Posterior vena cava (tissue), 2 donors: ENCODE measurements around the gene MAPK4. TPM values are rescaled to one million over a fixed set of nuclear protein-coding genes. Genes with fewer than 3 reads are reported as not detected.
A peak's percentile ranks its signal among the peaks of the same experiment; 100 is the strongest.

Experiments used
- DNase-seq: peaks from one replicate; pipeline ENCODE4 v3.0.0-alpha.2; 2020; ENCODE audit warnings: low spot score
- intact Hi-C, 2 donors: fragments of 100-400 bp; cut with DNase I; formaldehyde crosslinking; loops; one replicate each; pipeline versions ENCODE4 v1.14.1 to v1.14.2; 2022 to 2023
- total RNA-seq, 2 donors: library from RNA; stranded (reverse); fragmentation: NEBNext Ultra II Directional; extraction: Animal tissue kit (Norgen Biotek cat#: 25700); gene quantifications; one replicate each; pipeline ENCODE4 v1.2.1, GENCODE V29; 2021
- donor health status: DM: yes; HTN: yes; CAD: no.
- donor health status: DM: yes; HTN: yes; CAD: no.

MAPK4 gene
- total RNA-seq, 2 donors from 2014 or later, result 8.7 to 26.8 TPM

DNA sequence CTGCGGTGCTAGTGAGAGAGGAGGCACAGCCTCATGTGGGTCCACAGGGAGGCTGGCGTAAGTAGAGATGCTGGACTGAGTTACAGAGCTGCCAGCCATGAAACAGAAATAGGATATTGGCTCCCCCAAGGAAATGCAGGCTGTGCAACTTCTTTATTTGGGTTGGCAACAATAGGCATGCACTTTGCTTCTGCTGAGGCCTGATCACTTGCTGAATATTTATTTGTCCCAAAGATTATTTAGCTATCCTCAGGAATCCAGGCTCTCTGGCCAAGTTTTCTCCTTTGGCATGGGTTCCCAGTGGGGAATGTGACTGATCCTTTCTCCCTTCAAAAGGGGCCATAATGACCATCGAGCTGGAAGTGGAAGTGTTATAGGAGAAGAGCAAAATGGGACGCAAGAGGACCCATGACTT is 60.0 kb downstream of the MAPK4 start:
- intact Hi-C loops, result no loop called here
- no peak for DNase-seq

DNA sequence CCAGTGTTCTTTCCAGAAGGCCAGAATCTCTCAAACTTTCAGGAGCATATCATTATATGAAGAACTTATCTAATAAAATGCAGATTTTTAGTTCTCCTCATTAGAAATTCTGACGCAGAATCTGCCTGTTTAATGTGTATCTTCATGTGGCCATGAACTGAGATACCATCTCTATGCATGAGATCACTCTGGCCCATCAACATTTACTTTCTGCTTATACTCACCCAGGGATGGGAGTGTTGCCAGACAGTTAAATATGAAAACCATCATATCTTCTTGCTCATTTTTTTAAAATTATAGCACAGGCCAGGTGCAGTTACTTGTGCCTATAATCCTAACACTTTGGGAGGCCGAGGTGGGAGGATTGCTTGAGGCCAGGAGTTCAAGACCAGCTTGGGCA is 60.4 kb downstream of the MAPK4 start:
- no peak for DNase-seq
- intact Hi-C loops, result no loop called here

DNA sequence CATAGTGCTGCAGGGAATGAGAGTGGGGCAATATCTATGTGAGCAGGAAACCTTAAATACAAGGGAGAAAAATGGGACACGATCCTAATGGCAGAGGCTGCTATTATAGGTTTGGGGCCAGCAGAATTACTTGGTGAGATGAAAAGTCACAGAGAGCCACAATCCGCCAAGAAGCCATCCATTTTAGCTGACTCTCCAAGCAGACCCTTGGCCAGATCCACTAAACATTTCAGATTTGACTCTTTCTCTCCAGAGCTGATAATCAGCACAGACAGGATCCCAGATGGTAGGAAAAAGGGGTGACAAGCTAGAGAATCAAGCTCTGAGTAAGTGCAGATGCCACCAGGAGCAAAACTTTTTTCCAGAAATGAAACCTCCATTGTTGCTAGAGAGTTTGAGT is 61.5 kb downstream of the MAPK4 start:
- DNase-seq, result no peak
- intact Hi-C loops, result no loop called here

DNA sequence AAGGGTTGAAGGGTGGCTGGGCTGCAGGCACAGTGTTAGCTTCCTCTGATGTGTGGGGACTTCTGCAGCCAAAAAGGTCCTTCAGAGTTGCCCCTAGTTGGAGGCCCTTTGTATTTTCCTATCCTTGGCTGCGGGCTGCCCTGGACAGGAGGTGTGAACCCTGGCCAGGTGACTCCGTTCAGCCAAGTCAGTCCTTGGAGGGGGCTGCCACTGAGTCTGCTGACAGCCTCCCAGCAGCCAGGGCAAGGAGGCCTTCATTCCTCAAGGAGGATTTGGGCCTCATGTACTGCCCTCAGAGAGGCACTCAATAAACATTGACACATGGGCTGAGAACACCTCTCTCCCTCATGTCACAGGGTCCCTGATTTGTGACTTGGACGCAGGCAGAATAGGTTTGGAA is 62.4 kb downstream of the MAPK4 start:
- DNase-seq, result no peak
- intact Hi-C loops, result no loop called here

DNA sequence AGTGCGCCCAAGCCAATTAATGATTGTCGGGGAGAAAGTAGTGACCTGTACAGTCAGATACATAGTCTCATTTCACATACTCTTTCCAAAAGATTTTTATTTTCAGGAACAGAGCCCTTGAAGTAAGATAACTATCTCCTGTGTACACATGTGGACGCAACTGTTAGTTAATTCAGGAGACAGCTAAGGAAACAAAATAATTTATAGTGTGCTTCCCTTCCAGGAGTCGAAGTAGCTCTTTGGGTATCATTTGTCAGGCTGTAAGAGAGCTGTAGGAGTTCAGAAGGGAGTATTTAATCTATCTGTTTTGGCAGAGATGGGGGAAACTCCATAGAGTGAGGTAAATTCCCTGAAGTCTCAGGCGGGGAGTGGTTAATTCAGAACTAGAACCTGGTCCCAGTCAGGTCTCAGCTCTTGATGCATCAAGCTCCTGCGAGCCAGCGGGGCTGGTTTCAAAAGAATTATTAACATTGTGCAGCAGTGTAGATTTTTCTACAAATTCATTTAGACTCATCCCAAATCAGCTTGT is 63.0 kb downstream of the MAPK4 start:
- DNase-seq, result no peak
- intact Hi-C loops, result no loop called here

DNA sequence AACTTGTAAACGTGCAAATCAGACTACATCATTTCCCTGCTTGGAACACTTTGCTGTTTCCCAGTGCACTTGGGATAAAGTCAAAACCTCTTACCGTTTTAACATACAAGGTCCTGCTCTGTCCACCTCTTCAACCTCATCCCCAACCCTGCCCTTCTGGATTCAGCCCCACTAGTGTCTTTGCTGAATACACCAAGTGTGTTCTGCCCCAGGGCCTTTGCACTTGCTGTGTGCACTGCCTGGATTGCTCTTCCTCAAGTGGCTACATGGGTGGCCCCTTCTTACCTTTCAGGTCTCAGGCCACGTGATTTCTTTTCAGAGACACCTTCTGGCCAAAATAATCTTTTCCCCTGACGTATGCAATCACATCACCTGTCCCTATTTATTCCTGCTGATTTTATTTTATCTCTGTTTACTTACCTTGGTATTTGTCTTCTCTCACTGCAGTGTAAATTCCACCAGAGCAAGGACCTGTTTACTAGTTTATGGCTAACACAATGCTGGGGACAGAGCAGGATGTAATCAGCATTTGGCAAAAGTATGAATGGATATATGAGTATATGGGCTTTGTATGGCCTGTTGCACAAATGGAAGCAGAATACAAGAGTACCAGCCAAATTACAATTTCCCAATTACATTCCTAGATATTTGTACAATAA is 63.9 kb downstream of the MAPK4 start:
- intact Hi-C loops, result no loop called here
- DNase-seq, result no peak

DNA sequence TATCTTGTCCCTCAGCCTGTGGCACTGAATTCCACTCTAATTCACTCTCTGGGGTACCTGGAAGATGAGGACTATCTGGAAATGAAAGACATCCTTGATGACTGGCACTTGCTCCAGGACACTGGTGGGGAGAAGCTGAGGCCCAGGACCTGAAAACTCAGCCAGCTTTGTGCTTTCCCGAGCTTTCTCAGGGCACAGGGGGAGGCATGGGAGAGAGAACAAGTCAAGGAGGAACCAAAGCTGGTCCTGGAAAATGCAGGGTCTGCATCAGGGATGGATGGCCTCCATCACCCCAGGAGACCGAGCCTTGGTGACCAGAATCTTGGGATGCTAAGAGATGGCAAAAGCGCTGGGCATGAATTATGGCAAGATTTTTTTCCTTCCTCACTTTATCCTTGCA is 65.1 kb downstream of the MAPK4 start:
- DNase-seq, result no peak

DNA sequence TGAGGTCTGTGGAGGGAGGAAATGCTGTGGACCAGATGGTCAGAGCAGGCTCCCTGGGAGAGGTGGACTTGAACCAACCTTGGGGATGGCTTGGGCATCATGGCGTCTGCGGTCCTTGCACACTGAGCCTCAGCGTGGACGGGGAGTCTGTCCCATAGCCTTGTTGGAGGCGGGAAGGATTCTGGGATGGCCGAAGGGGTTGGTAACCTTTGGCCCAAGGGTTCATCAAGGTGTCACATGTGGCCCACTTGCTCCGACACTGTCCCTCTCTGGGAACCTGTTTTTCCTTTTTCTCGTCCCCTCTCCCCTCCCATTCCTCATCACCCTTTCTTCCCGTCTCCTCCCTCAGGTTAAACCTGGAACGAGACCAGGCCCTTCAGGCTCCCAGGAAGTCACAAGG is 66.4 kb downstream of the MAPK4 start:
- intact Hi-C loops, result no loop called here
- DNase-seq, result no peak

More for the DNA sequence above, 65.1 kb downstream of the MAPK4 start:
- intact Hi-C loops, result no loop called here

DNA sequence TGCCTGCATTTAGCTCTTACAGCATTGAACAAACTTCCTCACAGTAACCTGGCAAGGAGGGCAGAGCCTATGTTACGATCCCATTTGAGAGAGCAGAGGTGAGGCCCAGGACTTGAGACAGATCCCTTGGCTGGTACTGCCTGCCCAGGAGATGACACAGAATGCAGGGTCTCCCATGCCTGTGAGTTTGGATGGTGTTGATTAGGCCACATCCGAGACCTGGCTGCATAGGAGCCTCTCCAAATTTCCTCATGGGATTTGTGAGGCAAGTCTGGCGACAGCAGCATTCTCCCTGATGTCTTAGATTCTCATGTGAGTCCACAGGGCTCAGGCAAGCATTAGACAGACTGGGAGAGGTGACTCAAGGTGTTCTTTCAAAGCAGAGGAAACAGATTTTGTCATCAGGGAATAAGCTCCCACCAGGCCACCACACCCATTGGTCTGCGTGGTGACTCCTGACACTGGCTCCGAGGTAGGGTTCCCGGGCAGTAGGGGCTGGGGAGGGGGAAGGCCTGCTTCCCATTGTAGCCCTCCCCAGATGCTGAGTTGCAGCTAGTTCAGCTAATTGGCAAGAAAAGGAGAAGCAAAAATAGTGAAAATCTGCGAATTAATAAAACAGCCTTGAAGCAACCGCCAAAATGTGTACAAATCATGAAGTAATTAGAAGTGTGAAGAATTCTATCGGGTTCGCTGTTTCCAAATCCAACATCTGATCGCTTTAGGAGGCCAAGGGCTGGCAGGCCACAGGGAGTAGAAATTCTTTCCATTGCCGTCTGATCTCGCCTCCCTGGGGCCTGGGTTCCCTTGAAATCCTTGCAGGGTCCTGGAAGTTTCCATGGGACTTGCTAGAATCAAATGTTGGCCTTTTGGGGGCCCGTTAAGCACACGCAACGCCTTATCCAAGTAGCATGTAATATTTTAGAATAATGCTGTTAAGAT is 68.0 kb downstream of the MAPK4 start:
- intact Hi-C loops, result no loop called here
- DNase-seq, result peak; percentile 78

DNA sequence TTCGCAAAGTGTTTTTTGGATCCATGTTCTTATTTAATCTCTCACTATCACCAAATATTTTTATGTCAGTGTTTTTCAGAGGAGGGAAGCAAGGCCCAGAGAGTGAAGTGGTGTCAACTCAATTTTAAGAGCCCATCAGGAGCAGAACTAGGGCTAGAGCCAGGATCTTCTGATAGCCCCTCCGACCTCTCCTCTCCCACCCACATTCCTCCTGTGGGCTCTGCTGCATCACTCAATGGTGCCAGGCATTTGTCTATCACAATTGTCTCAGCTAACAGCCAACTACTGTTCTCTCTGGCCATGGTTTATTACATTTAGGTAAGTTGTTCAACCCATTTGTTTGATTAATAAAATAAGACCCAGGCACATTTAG is 68.6 kb downstream of the MAPK4 start:
- no peak for DNase-seq
- intact Hi-C loops, result no loop called here

DNA sequence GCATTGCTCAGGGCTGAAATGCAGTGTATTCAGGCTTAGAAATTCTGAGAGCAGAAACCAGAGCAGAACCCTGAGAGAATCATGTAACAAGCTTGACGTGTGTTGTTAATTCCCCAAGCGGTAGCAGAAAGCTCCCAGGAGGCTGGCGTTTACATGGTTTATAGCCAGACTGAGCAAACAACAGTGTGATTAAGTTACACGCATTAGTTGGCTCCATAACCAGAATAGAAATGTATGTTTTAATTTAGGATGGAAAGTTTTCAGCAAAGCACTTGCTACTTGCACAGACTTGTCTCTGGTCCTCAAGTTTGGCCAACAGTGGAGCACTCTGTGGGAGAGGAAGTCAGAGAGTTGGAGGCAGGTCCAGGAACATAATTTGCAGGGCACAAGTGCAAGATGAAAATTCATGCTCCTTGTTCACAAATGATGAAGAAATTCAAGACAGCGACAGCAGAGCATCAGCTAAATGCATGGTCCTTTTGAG is 69.3 kb downstream of the MAPK4 start:
- DNase-seq, result no peak
- intact Hi-C loops, result no loop called here

DNA sequence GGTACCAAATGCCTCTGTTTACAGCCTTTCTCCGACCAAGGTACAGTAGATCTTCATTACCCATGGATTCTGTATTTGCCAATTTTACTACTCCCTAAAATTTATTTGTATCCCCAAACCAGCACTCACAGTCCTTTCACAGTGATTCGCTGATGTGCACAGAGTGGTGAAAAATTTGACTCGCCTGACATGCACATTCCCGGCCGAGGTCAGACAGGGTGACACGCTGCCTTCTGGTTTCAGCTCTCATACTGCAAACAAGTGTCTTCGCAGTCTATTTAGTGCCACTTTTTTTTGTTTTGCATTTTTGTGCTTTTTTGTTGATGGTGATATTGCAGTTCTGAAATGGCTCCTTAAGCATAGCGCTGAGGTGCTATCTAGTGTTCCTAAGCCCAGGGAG is 71.0 kb downstream of the MAPK4 start:
- intact Hi-C loops, result no loop called here
- DNase-seq, result no peak

DNA sequence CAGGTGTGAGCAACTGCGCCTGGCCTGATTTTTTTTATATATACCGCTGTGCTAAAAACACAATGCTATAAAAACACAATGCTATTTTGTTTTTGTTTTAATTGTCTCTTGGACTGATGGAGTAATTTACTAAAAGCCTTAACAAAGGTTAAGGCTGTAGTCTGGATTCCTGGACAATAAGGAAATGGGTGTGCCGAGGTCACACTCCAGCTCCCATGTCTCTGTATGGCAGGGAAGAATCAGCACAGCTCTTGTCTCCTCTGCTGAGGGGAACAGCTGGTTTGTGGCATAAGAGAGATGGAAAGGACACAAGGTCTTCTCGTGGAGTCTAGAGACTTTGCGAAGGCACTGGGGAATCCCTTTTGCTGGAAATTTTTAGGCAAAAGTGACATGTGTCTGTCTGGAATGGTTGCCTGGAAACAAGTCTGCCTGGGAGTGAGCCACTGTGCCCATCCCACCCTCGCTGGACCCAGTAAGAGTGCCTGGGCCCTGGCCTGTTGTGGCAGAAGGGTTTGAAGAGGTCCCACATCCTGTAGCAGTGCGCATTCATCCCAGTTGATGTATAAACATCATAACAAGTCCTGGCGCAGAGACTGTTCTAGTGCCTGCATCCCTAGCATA is 73.1 kb downstream of the MAPK4 start:
- DNase-seq, result no peak
- intact Hi-C loops, result no loop called here

DNA sequence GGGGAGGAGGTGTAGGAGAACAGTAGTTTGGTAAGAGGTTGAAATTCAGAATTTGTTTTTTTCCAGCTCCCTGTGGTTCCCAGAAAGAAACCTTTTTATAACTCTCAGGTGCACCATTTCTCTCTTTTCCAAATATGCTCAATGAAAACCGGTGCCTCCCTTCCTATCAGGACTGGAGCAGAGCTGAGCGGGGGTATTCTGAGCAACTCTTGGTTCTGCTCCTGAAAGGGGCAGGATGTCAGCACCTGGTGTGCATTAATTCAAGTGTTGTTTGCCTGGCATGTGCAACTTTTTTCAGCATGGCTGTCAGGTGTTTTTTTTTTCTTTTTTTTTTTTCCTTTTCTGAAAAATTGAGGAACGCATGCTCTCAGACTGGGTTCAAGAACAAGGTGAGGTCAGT is 74.1 kb downstream of the MAPK4 start:
- DNase-seq, result no peak
- intact Hi-C loops, result no loop called here

DNA sequence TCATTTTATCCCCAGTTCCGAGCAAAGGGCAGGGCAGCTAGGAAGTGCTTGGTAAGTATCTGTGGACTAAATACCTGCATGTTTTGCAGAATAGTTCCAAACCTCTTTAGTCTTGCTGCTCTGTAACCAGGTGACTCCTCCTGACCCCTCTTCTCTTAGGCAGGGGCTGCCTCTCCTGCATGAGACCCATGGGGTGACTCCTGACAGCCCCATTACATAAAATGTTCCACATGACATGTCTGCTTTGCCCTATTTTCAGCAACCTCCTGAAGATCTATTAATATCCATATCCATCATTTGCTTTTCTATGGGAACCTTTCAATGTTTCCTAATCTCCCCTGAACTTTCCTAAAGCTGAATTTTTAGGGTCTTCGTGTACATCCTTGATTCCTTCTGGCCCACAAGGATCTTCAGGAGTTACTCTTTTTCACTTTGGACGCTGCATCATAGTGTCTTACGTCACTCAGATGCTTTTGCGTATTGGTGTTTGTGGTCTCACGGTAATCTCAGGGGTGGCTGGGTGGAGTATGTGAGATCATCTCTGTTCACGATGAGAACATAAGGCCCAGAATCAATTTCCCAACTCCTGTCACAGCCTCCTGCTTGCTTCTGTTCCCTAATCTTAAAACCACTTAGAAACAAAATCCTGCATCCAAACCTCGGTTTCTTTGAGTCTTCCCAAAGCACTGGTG is 76.6 kb downstream of the MAPK4 start:
- intact Hi-C loops, result no loop called here
- DNase-seq, result no peak

DNA sequence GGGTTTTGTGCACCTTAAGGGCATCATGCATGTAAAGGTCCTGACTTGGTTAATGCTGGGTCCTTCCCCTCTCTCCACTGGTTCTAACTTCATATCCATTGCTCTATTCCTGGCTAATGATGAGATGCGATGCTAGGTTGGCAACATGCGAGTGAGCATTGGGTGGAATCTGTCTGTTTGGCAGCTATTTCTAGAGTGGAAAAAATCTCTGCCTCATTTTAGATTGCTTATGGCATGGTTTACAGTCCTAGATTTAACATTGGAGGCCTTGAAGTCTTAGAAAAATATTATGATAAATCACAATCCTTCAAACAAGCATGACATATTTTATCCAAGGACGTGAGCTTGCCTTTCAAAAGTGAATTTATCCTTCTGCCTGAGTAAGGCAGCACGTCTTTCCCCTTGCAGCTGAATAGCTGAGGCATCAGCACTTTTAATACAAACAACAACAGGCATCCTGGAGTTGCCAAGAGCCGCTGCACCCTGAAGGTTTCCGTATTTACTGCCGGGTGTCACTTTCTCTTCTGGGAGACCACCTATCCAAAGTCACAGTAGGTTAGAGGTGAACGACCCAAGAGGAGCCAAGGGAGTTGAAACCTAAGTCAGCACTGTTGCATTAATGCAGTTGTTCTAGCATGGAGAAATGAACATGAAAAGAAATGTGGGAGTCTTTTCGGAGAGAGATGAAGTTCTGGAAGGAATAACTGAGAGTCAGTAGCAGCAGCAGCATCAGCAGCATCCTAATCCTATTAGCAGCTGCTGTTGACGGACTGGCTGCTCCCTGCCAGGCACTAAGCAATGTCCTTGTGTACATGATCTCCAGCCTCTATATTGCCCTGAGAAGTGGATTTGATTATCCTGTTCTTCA is 78.4 kb downstream of the MAPK4 start:
- intact Hi-C loops, result no loop called here
- no peak for DNase-seq

DNA sequence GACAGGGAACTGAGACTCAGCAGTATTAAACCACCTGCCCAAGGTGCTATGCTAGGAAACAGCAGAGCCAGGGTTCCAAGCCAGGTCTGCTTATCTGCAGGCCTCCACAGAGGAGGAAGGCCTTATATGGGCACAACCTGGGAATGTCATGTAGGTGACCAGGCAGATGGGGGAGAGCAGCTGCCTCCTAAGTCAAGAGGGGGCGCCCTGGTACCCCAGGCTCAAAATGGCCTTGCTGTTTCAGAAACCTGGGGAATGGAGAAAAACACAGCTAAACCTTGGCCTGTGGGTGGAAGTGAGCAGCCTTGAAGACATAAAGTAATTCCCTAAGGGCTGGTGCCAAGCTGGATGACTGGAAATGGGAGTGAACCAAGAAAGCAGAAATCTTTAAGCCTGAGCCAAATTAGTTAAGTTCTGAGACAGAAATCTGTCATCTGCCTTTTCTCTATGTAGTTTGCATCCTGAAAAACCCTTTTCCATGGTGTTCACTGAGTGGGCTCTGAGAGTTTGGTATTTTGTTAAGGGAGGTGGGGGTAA is 79.1 kb downstream of the MAPK4 start:
- no peak for DNase-seq
- intact Hi-C loops, result no loop called here

DNA sequence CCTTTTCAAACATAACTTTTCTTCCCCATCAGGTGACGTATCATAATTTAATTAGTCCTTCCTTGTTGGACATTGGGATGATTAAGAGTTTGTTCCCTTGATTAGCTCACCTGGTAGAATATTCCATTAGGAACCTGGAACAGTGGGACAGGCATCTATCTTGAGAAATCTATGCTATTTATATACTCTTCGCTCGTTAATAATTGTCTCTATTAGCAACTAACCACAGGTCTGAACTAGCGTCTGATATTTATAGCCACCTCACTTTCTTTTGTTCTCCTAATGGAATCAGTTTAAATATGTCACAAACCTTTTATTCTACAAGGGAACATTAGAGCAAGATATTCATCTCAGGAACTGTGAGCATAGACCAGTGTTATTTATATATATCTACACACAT is 79.8 kb downstream of the MAPK4 start:
- intact Hi-C loops, result no loop called here
- no peak for DNase-seq
